ENCODE data around the gene STOML3. TPM values are rescaled to one million over a fixed set of nuclear protein-coding genes. Genes with fewer than 3 reads are reported as not detected.

Gene STOML3
- total and polyA plus RNA-seq, 2 of the 8 experiments (the other 6 are each of a cell fraction or from before 2014, with no cell fraction given) = 0.06 TPM; not detected in 1

GRCh38 chr13:39036212-39036611 is 45.6 kb upstream of the STOML3 start:
- peak overlapping the region; percentile 94 to 99 (median 96) for H3K4me3 ChIP-seq (ENCODE audit: extremely low read depth in 1 of 4, insufficient read depth in 2 of 4, low read depth in 3 of 4, low read length in 4 of 4)
- no peak overlapping the region for H3K23ac ChIP-seq (ENCODE audit: insufficient read length)
- no peak overlapping the region for H2BK12ac ChIP-seq (ENCODE audit: low read depth, low read length)
- H4K8ac ChIP-seq (ENCODE audit: extremely low read depth, insufficient read depth, low read length) = no peak overlapping the region
- no peak overlapping the region for H3K56ac ChIP-seq (replicated peaks; ENCODE audit: insufficient read length, low read depth, low read length)
- H3K36me3 ChIP-seq (ENCODE audit: control insufficient read depth in 2 of 4, insufficient read depth in 4 of 4, low read length in 3 of 4) = peaks cover 0 to 16% (median 2%) of the 10 kb centered on the region in 4 experiments; a peak in 4 of 8 replicates
- H2BK20ac ChIP-seq (ENCODE audit: low read length) = no peak overlapping the region
- no peaks in the 10 kb centered on the region for H3K9me3 ChIP-seq (ENCODE audit: insufficient read depth in 2 of 2, low read depth in 1 of 2, low read length in 1 of 2)
- H3K4me2 ChIP-seq (ENCODE audit: insufficient read depth in 1 of 2, low read depth in 2 of 2, low read length in 2 of 2) = peak overlapping the region; percentile 79 to 81
- ChIA-PET POLR2A (ENCODE audit: partially characterized antibody) (interaction anchor here (0.7 to 5.4 kb wide), 8 partner anchors 9 to 536 kb away, joined by 3 to 73 read pairs (median 12); no protein-coding TSS in a partner anchor), CTCF (ENCODE audit: partially characterized antibody) (interaction anchor here (0.6 to 1.6 kb wide), 7 partner anchors 17 to 75 kb away, joined by 3 to 8 read pairs (median 3); no protein-coding TSS in a partner anchor)
- H4K5ac ChIP-seq (ENCODE audit: insufficient read length, low read depth, low read length) = no peak overlapping the region
- peak overlapping the region; percentile 81 for H3K4ac ChIP-seq (replicated peaks; ENCODE audit: insufficient read length, low read depth, low read length)
- no peak overlapping the region for H2AK5ac ChIP-seq (ENCODE audit: low read depth, low read length)
- H3K79me1 ChIP-seq (ENCODE audit: low read depth, low read length) = no peaks in the 10 kb centered on the region
- DNase-seq (ENCODE audit: low read depth in 1 of 2, low spot score in 2 of 2) (no peak), FAIRE-seq (peak; percentile 19)
- no peak overlapping the region for H2AFZ ChIP-seq (ENCODE audit: low read length)
- H3K4me1 ChIP-seq (replicated peaks in 1 of 4; ENCODE audit: control insufficient read depth in 3 of 4, insufficient read depth in 4 of 4, low read length in 3 of 4) = peaks cover 0 to 10% (median under 1%) of the 10 kb centered on the region in 4 experiments; a peak in 4 of 7 replicates
- H3K14ac ChIP-seq (ENCODE audit: insufficient read length) = no peak overlapping the region
- H3K9ac ChIP-seq (replicated peaks in 1 of 4; ENCODE audit: extremely low read depth in 1 of 4, low read depth in 3 of 4, low read length in 3 of 4) = peak overlapping the region; percentile 79 to 91 (median 86)
- peaks cover 12% of the 10 kb centered on the region for H3K23me2 ChIP-seq (ENCODE audit: low read depth, low read length)
- no peak overlapping the region for H2BK15ac ChIP-seq (ENCODE audit: low read length)
- peak overlapping the region; percentile 14; the same call in 1 of the 2 replicates for H2BK5ac ChIP-seq (ENCODE audit: low read depth, low read length)
- H3K18ac ChIP-seq (ENCODE audit: extremely low read depth, low read length) = no peak overlapping the region
- no peak overlapping the region for H2BK120ac ChIP-seq (replicated peaks; ENCODE audit: low read depth, low read length)
- H4K91ac ChIP-seq (replicated peaks; ENCODE audit: insufficient read length, low read length) = no peak overlapping the region
- WGBS, 2 experiments (ENCODE audit: extremely low coverage in 1 of 2, insufficient coverage in 1 of 2, insufficient read length in 1 of 2, insufficient replicate concordance in 2 of 2, low coverage in 1 of 2, low lambda C conversion rate in 2 of 2, missing lambda C conversion rate in 1 of 2) = 4% methylated on average over 9 of the region's 9 CpGs; no CpG with 5 or more reads in 1 of the 2 experiments
- TF ChIP-seq RAD21 (IDR thresholded peaks at IDR 0.05 in 1 of 2, conservative IDR thresholded peaks at IDR 0.05 in 1 of 2; ENCODE audit: low read depth in 2 of 2, low read length in 2 of 2) = no peak
- H3K27ac ChIP-seq (ENCODE audit: low read depth, low read length) = no peak overlapping the region
- no peaks in the 10 kb centered on the region; a peak in 1 of 7 replicates for H3K27me3 ChIP-seq (replicated peaks in 1 of 4; ENCODE audit: control insufficient read depth in 3 of 4, extremely low read depth in 1 of 4, insufficient read depth in 3 of 4, low read length in 3 of 4)
- peaks cover 3 to 9% of the 10 kb centered on the region in 2 experiments for H4K20me1 ChIP-seq (replicated peaks in 1 of 2; ENCODE audit: control insufficient read depth in 1 of 2, insufficient read depth in 2 of 2, low read length in 2 of 2)
- H3K79me2 ChIP-seq (ENCODE audit: control insufficient read depth in 1 of 2, insufficient read depth in 2 of 2, low read length in 2 of 2) = peaks cover 42 to 75% of the 10 kb centered on the region in 2 experiments
